ENCODE data around the gene ATP1A3. TPM values are rescaled to one million over a fixed set of nuclear protein-coding genes. Genes with fewer than 3 reads are reported as not detected.
A peak's percentile ranks its signal among the peaks of the same experiment; 100 is the strongest.
"Not testable (repeated sequence)": the region's sequence is repeated elsewhere in the genome, so short reads cannot be mapped to it uniquely, and the experiment has no call there.

Gene ATP1A3
- total and polyA plus RNA-seq, 8 donors: 0.12 to 0.45 (median 0.29) TPM; not detected in 5

DNA sequence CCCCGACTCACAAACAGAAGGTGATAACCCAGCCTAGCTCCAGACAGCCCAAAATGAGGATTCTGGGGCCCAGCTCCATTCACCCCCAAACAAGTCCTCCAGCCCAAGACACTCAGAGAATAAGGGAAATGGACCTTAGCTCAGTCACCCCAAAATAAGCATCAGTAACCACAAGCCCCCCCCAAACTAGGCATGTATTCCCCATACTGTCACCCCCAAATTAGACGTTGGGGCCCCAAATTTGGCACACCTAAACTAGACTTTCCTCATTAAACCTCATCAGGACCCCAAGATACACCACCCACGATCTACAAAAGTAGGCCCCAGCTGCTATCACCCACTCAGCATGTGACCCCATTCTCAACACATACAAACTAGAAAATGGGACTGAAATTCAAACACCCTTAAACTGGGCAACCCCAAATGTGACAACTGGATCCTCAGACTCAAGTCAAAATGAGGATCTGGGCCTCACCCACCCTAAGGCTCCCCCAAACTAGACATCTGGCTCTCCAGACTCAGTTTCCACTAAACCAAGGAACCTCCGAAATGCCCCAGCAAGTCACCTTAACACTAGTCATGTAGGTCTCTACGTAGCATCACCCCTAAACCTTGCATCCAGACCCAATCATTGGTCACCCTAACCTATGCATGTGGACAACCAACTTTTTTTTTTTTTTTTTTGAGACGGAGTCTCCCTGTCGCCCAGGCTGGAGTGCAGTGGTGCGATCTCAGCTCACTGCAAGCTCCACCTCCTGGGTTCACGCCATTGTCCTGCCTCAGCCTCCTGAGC, 52.4 kb downstream of the ATP1A3 start:
- WGBS, 5 donors: 80 to 86% (median 84%) methylated on average over 8 to 9 of the region's 9 CpGs
- no peak overlapping the region for H3K27ac ChIP-seq
- H3K4me1 ChIP-seq: peaks cover 16 to 19% (median 17%) of the 10 kb centered on the region in 4 donors
- no peak for DNase-seq
- TF ChIP-seq EP300 (IDR thresholded peaks at IDR 0.05): no peak
- TF ChIP-seq, protein P1, sequence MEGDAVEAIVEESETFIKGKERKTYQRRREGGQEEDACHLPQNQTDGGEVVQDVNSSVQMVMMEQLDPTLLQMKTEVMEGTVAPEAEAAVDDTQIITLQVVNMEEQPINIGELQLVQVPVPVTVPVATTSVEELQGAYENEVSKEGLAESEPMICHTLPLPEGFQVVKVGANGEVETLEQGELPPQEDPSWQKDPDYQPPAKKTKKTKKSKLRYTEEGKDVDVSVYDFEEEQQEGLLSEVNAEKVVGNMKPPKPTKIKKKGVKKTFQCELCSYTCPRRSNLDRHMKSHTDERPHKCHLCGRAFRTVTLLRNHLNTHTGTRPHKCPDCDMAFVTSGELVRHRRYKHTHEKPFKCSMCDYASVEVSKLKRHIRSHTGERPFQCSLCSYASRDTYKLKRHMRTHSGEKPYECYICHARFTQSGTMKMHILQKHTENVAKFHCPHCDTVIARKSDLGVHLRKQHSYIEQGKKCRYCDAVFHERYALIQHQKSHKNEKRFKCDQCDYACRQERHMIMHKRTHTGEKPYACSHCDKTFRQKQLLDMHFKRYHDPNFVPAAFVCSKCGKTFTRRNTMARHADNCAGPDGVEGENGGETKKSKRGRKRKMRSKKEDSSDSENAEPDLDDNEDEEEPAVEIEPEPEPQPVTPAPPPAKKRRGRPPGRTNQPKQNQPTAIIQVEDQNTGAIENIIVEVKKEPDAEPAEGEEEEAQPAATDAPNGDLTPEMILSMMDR (IDR thresholded peaks at IDR 0.05): no peak
- H3K9me3 ChIP-seq: no peaks in the 10 kb centered on the region
- no peak overlapping the region for H3K4me3 ChIP-seq
- H3K27me3 ChIP-seq: peaks cover 5 to 68% (median 21%) of the 10 kb centered on the region in 3 donors
- H3K36me3 ChIP-seq: no peaks in the 10 kb centered on the region
- intact Hi-C loops (cut with DNase I; ENCODE audit: low total_unique reads): no loop called here

DNA sequence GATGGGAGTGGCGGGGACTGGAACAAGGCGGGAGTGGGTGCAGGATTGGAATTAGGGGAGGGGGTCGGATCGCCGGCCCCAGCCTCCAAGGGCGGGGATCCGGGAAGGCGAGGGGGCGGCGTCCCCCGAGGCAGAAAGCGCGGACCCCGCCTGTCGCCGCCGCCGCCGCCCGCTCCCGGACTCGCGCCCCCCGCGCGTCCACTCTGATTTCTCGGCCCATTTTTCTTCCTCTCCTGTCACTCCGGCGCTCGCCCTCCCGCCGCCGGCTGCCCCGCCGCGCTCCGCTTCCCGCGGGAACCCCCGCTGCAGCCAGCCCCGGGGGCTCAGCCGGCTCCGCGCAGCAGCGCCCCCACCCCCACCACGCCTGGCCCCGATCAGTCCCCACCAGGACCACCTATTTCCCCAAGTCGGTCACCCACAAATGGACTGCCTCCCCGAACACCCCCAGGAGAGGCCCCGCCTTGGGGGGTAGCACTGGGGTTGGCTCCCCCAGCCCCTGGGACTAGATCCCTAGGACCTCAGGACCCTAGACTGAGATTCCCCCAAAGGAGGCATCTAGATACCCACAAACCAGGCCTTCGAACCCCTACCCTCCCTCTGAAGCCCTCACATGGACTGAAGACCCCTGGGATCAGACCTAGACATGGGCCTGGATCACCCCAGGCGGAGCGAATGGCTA, 53.2 kb downstream of the ATP1A3 start:
- WGBS, 5 donors: 4 to 15% (median 11%) methylated on average over 27 to 51 of the region's 53 CpGs
- Histone ChIP-seq H3K36me3 (no peaks in the 10 kb centered on the region), H3K27me3 (peaks cover 6 to 75% (median 25%) of the 10 kb centered on the region in 3 donors), H3K4me1 (peaks cover 16 to 25% (median 21%) of the 10 kb centered on the region in 4 donors), H3K4me3 (peak overlapping the region; percentile 46 to 64 (median 56)), H3K27ac (peak overlapping the region in 4 of 5 donors; percentile 23 to 60 (median 50)), H3K9me3 (no peaks in the 10 kb centered on the region)
- DNase-seq: no peak
- intact Hi-C loops (cut with DNase I; ENCODE audit: low total_unique reads): no loop called here
- TF ChIP-seq POLR2A (IDR thresholded peaks at IDR 0.05) (no peak), POLR2AphosphoS5 (IDR thresholded peaks at IDR 0.05) (no peak), EP300 (IDR thresholded peaks at IDR 0.05) (no peak)
- TF ChIP-seq, protein P1 (IDR thresholded peaks at IDR 0.05): no peak

DNA sequence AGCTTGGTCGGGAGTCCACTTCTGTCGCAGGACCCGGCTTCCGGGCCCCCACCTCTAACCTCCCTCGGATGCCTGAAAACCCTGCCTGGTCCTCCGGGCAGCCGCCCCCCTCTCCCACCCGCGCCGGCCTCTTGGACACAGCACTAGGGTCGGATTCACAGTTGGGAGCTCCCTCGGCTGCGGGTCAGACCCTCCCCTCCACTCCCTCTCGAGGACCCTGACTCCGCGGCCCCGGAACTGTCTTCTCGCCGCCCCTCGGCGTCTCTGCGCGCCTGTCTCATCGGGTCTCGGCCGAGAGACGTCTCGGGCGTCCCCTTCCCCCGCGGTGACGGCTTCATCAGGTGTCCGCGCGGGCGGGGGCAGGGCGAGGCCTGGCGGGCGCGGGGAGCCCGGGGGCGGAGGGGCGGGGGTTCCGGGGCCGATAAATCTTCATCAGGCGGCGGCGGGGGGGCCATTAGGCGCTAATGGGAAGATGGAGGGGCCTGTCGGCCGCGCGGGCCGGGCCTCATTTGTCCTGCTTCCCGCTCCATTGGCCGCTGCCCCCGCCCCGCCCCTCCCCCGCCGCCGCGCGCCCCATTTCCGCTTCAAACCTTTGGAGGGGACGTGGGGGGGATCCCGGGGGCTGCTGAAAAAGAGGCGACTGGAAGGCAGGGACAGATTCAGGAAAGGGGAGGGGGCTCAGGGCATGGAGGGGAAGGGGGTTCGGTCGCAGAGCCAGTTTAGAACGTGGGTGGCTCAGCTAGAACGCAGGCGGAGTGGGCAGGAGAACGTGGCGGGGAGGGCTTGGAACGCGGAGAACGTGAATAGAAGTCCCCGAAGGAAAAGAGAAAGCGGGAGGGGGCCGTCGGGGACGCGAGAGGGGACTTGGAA, 53.9 kb downstream of the ATP1A3 start:
- intact Hi-C loops (cut with DNase I; ENCODE audit: low total_unique reads): loop anchor here (10.0 kb wide), 1 partner anchor 65 kb away; the partner anchor contains the start of gene CD79A
- WGBS, 5 donors: 3 to 4% (median 3%) methylated on average over 36 to 83 of the region's 83 CpGs

DNA sequence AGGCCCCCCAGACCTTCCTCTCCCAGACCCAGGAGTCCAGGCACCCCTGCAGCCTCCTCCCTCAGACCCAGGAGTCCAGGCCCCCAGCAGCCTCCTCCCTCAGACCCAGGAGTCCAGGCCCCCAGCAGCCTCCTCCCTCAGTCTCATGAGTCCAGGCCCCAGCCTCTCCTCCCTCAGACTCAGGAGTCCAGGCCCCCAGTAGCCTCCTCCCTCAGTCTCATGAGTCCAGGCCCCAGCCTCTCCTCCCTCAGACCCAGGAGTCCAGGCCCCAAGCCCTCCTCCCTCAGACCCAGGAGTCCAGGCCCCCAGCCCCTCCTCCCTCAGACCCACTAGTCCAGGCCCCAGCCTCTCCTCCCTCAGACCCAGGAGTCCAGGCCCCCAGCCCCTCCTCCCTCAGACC, 54.8 kb downstream of the ATP1A3 start:
- H3K4me3 ChIP-seq, DNase-seq, H3K27ac ChIP-seq, H3K9me3 ChIP-seq, H3K36me3 ChIP-seq: not testable (repeated sequence)
- peaks cover 21 to 37% (median 28%) of the 10 kb centered on the region in 4 donors for H3K4me1 ChIP-seq
- H3K27me3 ChIP-seq: peaks cover 12 to 92% (median 30%) of the 10 kb centered on the region in 3 donors
- intact Hi-C loops (cut with DNase I; ENCODE audit: low total_unique reads): loop anchor here (10.0 kb wide), 1 partner anchor 64 kb away; the partner anchor contains the start of gene CD79A

More for the DNA sequence above, 53.9 kb downstream of the ATP1A3 start:
- TF ChIP-seq EP300 (IDR thresholded peaks at IDR 0.05) (no peak), POLR2AphosphoS5 (IDR thresholded peaks at IDR 0.05) (no peak), POLR2A (IDR thresholded peaks at IDR 0.05) (no peak)
- TF ChIP-seq, protein P1 (IDR thresholded peaks at IDR 0.05): no peak
- no peaks in the 10 kb centered on the region for H3K9me3 ChIP-seq
- DNase-seq: peak; percentile 43 to 82
- H3K27me3 ChIP-seq: peaks cover 12 to 83% (median 30%) of the 10 kb centered on the region in 3 donors
- no peaks in the 10 kb centered on the region for H3K36me3 ChIP-seq
- peak overlapping the region; percentile 46 to 64 (median 56) for H3K4me3 ChIP-seq
- H3K4me1 ChIP-seq: peaks cover 21 to 32% (median 26%) of the 10 kb centered on the region in 4 donors
- peak overlapping the region in 4 of 5 donors; percentile 23 to 60 (median 50) for H3K27ac ChIP-seq

All from stomach (tissue), 9 donors.